ENCODE data around the gene NDFIP1. TPM values are rescaled to one million over a fixed set of nuclear protein-coding genes. Genes with fewer than 3 reads are reported as not detected.

The NDFIP1 gene
- total RNA-seq, 1 experiment from 2014 or later, result 27.6 TPM

GRCh38 chr5:142141463-142141862 lies 32.9 kb downstream of the NDFIP1 start:
- no peaks in the 10 kb centered on the region for H3K4me1 Mint-ChIP-seq
- no peak for DNase-seq (ENCODE audit: low spot score)
- no peaks in the 10 kb centered on the region for H3K9me3 Mint-ChIP-seq
- TF ChIP-seq ATF2 (CRISPR knock-in tag; IDR thresholded peaks at IDR 0.05; ENCODE audit: borderline replicate concordance, low read depth) (no peak), ZBTB43 (CRISPR knock-in tag; IDR thresholded peaks at IDR 0.05) (no peak), RORB (CRISPR knock-in tag; IDR thresholded peaks at IDR 0.05) (no peak), STAT6 (CRISPR knock-in tag; conservative IDR thresholded peaks at IDR 0.05; ENCODE audit: low read depth) (no peak), ZNF416 (CRISPR knock-in tag; IDR thresholded peaks at IDR 0.05) (no peak), TEAD1 (CRISPR knock-in tag; IDR thresholded peaks at IDR 0.05) (no peak), CREM (CRISPR knock-in tag; IDR thresholded peaks at IDR 0.05) (no peak), NFATC4 (CRISPR knock-in tag; IDR thresholded peaks at IDR 0.05) (no peak), HMGA2 (CRISPR knock-in tag; IDR thresholded peaks at IDR 0.05) (no peak), NR2C2 (CRISPR knock-in tag; IDR thresholded peaks at IDR 0.05) (no peak), SMAD4 (CRISPR knock-in tag; IDR thresholded peaks at IDR 0.05) (no peak), GABPB1 (CRISPR knock-in tag; IDR thresholded peaks at IDR 0.05) (no peak), IRF1 (CRISPR knock-in tag; IDR thresholded peaks at IDR 0.05) (no peak), NFE2L1 (CRISPR knock-in tag; IDR thresholded peaks at IDR 0.05) (no peak), ZNF281 (CRISPR knock-in tag; IDR thresholded peaks at IDR 0.05) (no peak), GTF2I (CRISPR knock-in tag; conservative IDR thresholded peaks at IDR 0.05) (no peak), PRDM15 (CRISPR knock-in tag; IDR thresholded peaks at IDR 0.05) (no peak), SMAD3 (CRISPR knock-in tag; IDR thresholded peaks at IDR 0.05; ENCODE audit: borderline replicate concordance) (no peak), ZSCAN18 (CRISPR knock-in tag; IDR thresholded peaks at IDR 0.05) (no peak), ZNF317 (CRISPR knock-in tag; IDR thresholded peaks at IDR 0.05; ENCODE audit: borderline replicate concordance, low read depth) (no peak)
- ChIA-PET POLR2A (interaction anchor here (0.7 kb wide), 1 partner anchor 120 kb away, joined by 5 read pairs; no protein-coding TSS in a partner anchor), CTCF (interaction anchor here (0.9 kb wide), 1 partner anchor 141 kb away, joined by 4 read pairs; no protein-coding TSS in a partner anchor)
- peaks cover 12% of the 10 kb centered on the region for H3K36me3 Mint-ChIP-seq
- ATAC-seq, result no peak
- H3K4me3 Mint-ChIP-seq, result no peak overlapping the region
- no peaks in the 10 kb centered on the region for H3K27me3 Mint-ChIP-seq (ENCODE audit: low read depth)
- no peak overlapping the region for H3K27ac Mint-ChIP-seq
